ENCODE results near the gene CCDC141.

CCDC141 gene

DNA sequence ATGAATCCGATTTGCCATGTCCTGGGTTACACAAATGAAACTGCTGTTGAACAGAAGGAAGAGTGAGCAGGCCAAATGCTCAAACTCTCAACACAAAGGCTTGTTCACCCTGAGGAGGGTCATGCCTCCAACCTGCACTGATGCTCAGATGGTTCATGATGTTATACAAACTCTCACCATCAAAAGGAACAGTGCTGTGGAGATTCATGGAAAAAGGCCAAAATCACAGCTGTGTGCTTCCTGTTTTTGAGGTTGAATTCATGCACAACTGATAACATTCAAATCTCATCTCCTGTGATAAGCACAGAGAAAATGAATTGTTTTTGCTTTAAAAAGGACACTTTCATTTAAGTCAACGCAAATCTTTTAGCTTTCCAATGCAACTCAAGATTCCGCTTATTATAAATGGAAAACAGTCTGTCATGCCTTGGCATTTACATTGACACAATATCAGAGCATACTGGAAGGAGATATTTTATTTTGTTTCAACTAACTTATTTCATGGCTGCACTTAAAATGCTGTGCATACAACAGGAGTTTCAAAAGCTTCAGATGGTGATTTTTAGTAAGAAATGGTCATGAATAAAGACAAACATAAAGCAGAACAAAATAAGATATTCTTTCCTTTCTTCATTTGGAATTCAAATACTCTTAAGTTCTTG, 220.5 kb downstream of the CCDC141 start:
- DNase-seq (ENCODE audit: low read depth in 2 of 2): peak in 1 of 2 donors; percentile 61
- no peak overlapping the region for H3K4me3 ChIP-seq (replicated peaks in 1 of 2; ENCODE audit: low read depth in 2 of 2, low read length in 2 of 2)

DNA sequence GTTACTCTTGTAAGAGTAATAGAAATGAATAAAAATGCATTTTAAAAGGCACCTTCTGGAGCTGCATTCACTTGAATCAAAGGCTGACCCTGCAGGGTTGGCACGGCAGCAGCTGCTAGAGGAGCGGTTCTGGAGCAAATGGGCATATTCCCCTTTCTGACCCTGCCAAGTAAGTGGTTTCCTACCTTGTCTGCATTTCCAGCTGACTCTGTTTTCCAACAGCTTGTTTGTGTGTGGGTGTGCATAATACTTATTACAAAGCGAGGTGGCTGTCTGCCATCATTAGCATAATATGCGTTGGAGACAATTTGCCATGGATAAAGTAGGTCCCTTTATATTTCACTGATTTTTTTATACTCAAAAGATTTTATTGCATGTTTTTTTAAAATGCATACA, 221.5 kb downstream of the CCDC141 start:
- TF ChIP-seq, protein P1, sequence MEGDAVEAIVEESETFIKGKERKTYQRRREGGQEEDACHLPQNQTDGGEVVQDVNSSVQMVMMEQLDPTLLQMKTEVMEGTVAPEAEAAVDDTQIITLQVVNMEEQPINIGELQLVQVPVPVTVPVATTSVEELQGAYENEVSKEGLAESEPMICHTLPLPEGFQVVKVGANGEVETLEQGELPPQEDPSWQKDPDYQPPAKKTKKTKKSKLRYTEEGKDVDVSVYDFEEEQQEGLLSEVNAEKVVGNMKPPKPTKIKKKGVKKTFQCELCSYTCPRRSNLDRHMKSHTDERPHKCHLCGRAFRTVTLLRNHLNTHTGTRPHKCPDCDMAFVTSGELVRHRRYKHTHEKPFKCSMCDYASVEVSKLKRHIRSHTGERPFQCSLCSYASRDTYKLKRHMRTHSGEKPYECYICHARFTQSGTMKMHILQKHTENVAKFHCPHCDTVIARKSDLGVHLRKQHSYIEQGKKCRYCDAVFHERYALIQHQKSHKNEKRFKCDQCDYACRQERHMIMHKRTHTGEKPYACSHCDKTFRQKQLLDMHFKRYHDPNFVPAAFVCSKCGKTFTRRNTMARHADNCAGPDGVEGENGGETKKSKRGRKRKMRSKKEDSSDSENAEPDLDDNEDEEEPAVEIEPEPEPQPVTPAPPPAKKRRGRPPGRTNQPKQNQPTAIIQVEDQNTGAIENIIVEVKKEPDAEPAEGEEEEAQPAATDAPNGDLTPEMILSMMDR (IDR thresholded peaks at IDR 0.05; ENCODE audit: low read depth, low read length): no peak
- no peak overlapping the region for H3K4me3 ChIP-seq (replicated peaks in 1 of 2; ENCODE audit: low read depth in 2 of 2, low read length in 2 of 2)
- no peak for DNase-seq (ENCODE audit: low read depth in 2 of 2)

More for the DNA sequence above, 220.5 kb downstream of the CCDC141 start:
- TF ChIP-seq, protein P1 (IDR thresholded peaks at IDR 0.05; ENCODE audit: low read depth, low read length): no peak

DNA sequence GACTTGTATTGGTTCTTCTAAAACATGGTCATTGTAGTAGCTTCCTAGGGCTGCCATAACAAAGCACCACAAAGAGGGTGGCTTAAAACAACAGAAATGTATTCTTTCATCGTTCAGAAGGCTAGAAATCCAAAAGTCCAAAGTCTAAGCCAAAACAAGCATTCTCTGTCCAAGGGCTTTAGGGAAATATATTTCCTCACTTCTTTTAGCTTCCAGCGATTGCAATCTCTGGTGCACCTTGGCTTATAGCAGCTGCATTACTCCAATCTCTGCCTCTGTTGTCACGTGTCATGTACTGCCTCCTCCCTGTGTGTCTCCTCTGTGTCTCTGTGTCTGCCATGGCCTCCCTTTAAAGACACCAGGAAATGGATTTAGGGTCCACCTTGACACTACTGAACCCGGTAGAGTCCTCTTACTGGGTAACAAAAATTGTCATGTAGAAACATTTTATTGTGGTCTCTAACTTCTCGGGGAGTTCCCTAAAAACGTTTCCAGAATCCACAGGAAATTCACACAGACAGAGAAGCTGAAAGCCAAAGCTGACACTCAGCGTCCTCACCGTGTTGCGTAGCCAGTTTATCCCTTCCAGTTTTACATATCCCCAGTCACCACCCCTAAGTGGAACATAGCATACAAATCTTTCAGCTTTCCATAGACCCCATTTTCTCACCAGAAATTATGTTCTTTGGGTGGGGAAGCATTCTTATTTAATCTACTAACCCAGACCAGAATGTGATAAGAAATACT, 222.0 kb downstream of the CCDC141 start:
- TF ChIP-seq, protein P1 (IDR thresholded peaks at IDR 0.05; ENCODE audit: low read depth, low read length): no peak
- no peak overlapping the region for H3K4me3 ChIP-seq (replicated peaks in 1 of 2; ENCODE audit: low read depth in 2 of 2, low read length in 2 of 2)
- no peak for DNase-seq (ENCODE audit: low read depth in 2 of 2)

DNA sequence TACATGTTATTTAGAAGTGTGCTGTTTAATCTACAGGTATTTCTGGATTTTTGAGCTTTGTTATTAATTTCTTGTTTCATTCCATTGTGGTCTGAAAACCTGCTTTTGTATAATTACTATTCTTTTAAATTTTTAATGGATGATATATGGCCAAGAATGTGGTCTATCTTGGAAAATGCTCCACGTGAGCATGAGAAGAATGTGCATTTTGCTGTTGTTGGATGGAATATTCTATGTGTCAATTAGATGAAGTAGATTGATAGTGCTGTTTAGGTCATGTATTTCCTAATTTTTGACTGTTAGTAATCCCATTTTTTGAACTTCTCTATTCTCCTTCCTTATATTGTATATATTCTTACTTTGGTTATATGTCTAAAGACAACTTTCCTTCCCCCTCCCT, 222.8 kb downstream of the CCDC141 start:
- TF ChIP-seq, protein P1 (IDR thresholded peaks at IDR 0.05; ENCODE audit: low read depth, low read length): no peak
- no peak for DNase-seq (ENCODE audit: low read depth in 2 of 2)
- no peak overlapping the region for H3K4me3 ChIP-seq (replicated peaks in 1 of 2; ENCODE audit: low read depth in 2 of 2, low read length in 2 of 2)

DNA sequence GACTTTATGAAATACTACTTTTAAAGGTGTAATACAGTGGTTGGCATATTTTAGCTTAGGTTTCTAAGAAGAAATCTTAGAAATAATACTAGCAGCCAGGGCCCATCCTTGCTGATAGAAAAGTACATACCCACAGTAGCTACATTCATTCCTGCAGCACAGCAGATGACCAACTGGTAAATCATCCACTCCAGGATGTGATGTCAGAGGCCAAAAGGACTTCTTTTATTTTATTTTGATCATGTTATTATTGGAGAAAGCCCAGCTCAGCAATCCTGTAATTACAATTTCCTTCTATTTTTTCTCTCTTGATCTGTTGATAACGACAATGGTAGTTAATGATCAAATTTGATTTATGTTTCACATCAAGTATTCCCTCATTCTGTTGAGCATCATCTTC, 224.8 kb downstream of the CCDC141 start:
- DNase-seq (ENCODE audit: low read depth in 2 of 2): peak; percentile 43 to 88
- TF ChIP-seq, protein P1 (IDR thresholded peaks at IDR 0.05; ENCODE audit: low read depth, low read length): no peak
- no peak overlapping the region for H3K4me3 ChIP-seq (replicated peaks in 1 of 2; ENCODE audit: low read depth in 2 of 2, low read length in 2 of 2)

DNA sequence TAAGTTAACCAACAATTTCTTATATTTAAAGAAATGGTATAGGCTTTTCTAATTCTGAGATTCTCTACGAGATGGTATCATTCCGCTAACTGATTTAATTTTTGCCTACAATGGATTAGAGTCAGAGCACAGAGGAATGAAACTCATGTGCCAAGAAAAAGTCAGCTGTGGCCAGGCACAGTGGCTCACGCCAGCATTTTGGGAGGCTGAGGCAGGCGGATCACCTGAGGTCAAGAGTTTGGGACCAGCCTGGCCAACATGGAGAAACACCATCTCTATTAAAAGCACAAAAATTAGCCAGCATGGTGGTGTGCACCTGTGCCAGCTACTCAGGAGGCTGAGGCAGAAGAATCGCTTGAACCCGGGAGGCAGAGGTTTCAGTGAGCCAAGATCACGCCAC, 225.8 kb downstream of the CCDC141 start:
- DNase-seq (ENCODE audit: low read depth in 2 of 2): no peak
- TF ChIP-seq, protein P1 (IDR thresholded peaks at IDR 0.05; ENCODE audit: low read depth, low read length): no peak
- H3K4me3 ChIP-seq (replicated peaks in 1 of 2; ENCODE audit: low read depth in 2 of 2, low read length in 2 of 2): no peak overlapping the region
